ENCODE measurements around the gene RND3.

The RND3 gene

GRCh38 chr2:150425121-150425955 is 62.1 kb downstream of the RND3 start:
- WGBS (ENCODE audit: insufficient coverage, insufficient read length) = no CpG with 5 or more reads among the region's 22 CpGs
- Histone ChIP-seq H3K4me1 (ENCODE audit: control insufficient read depth, insufficient read depth, low read length) (peaks cover 2% of the 10 kb centered on the region; the same call in 1 of the 2 replicates), H3K27me3 (ENCODE audit: control insufficient read depth, insufficient read depth, low read length) (no peaks in the 10 kb centered on the region), H3K27ac (ENCODE audit: low read length) (no peak overlapping the region), H3K4me3 (ENCODE audit: low read length) (no peak overlapping the region), H3K36me3 (ENCODE audit: control insufficient read depth, insufficient read depth, low read length) (no peaks in the 10 kb centered on the region), H3K9me3 (ENCODE audit: control insufficient read depth, insufficient read depth, low read length) (no peaks in the 10 kb centered on the region)
- peak; percentile 27 for DNase-seq (ENCODE audit: low read depth, low spot score)

- Histone ChIP-seq H3K36me3 (ENCODE audit: control insufficient read depth, insufficient read depth, low read length) (no peaks in the 10 kb centered on the region), H3K27ac (ENCODE audit: low read length) (no peak overlapping the region), H3K9me3 (ENCODE audit: control insufficient read depth, insufficient read depth, low read length) (no peaks in the 10 kb centered on the region), H3K4me1 (ENCODE audit: control insufficient read depth, insufficient read depth, low read length) (peaks cover 2% of the 10 kb centered on the region; the same call in 1 of the 2 replicates), H3K27me3 (ENCODE audit: control insufficient read depth, insufficient read depth, low read length) (no peaks in the 10 kb centered on the region), H3K4me3 (ENCODE audit: low read length) (no peak overlapping the region)
- no peak for DNase-seq (ENCODE audit: low read depth, low spot score)
- WGBS (ENCODE audit: insufficient coverage, insufficient read length) = no CpG with 5 or more reads among the region's 6 CpGs
Observed at GRCh38 chr2:150424406-150424805, 63.1 kb downstream of the RND3 start.

GRCh38 chr2:150421126-150421651 is 66.3 kb downstream of the RND3 start:
- Histone ChIP-seq H3K27me3 (ENCODE audit: control insufficient read depth, insufficient read depth, low read length) (no peaks in the 10 kb centered on the region), H3K36me3 (ENCODE audit: control insufficient read depth, insufficient read depth, low read length) (no peaks in the 10 kb centered on the region), H3K9me3 (ENCODE audit: control insufficient read depth, insufficient read depth, low read length) (no peaks in the 10 kb centered on the region), H3K4me1 (ENCODE audit: control insufficient read depth, insufficient read depth, low read length) (peaks cover 2% of the 10 kb centered on the region; the same call in 1 of the 2 replicates), H3K4me3 (ENCODE audit: low read length) (no peak overlapping the region), H3K27ac (ENCODE audit: low read length) (no peak overlapping the region)
- DNase-seq (ENCODE audit: low read depth, low spot score) = no peak

- no peaks in the 10 kb centered on the region for H3K27me3 ChIP-seq (ENCODE audit: control insufficient read depth, insufficient read depth, low read length)
- no peak overlapping the region for H3K27ac ChIP-seq (ENCODE audit: low read length)
- DNase-seq (ENCODE audit: low read depth, low spot score) = no peak
- no peak overlapping the region for H3K4me3 ChIP-seq (ENCODE audit: low read length)
- H3K4me1 ChIP-seq (ENCODE audit: control insufficient read depth, insufficient read depth, low read length) = no peaks in the 10 kb centered on the region
- no CpG with 5 or more reads among the region's 1 CpG for WGBS (ENCODE audit: insufficient coverage, insufficient read length)
- H3K9me3 ChIP-seq (ENCODE audit: control insufficient read depth, insufficient read depth, low read length) = no peaks in the 10 kb centered on the region
- H3K36me3 ChIP-seq (ENCODE audit: control insufficient read depth, insufficient read depth, low read length) = no peaks in the 10 kb centered on the region
Observed at GRCh38 chr2:150418916-150419315, 68.6 kb downstream of the RND3 start.

Measured in iPS DF 6.9 (cell line).